ENCODE results near the gene DYRK4. TPM values are rescaled to one million over a fixed set of nuclear protein-coding genes. Genes with fewer than 3 reads are reported as not detected.

DYRK4 gene
- total RNA-seq, 2 donors from 2014 or later = 18.5 to 34.9 TPM

- no peak overlapping the region for H3K27ac Mint-ChIP-seq
- no peak for ATAC-seq
- DNase-seq (ENCODE audit: low spot score in 2 of 2) = no peak
- no peaks in the 10 kb centered on the region for H3K9me3 Mint-ChIP-seq
- no peaks in the 10 kb centered on the region for H3K36me3 Mint-ChIP-seq
Observed at GRCh38 chr12:4589941-4590340, 27.9 kb downstream of the DYRK4 start.

GRCh38 chr12:4591180-4591687 is 29.2 kb downstream of the DYRK4 start:
- Mint-ChIP-seq H3K36me3 (no peaks in the 10 kb centered on the region), H3K27ac (no peak overlapping the region), H3K9me3 (no peaks in the 10 kb centered on the region)
- no peak for DNase-seq (ENCODE audit: low spot score in 2 of 2)
- no peak for ATAC-seq

- no peaks in the 10 kb centered on the region for H3K9me3 Mint-ChIP-seq
- H3K27ac Mint-ChIP-seq = no peak overlapping the region
- H3K36me3 Mint-ChIP-seq = no peaks in the 10 kb centered on the region
- no peak for DNase-seq (ENCODE audit: low spot score in 2 of 2)
- ATAC-seq = no peak
Observed at GRCh38 chr12:4595881-4596280, 33.9 kb downstream of the DYRK4 start.

- H3K36me3 Mint-ChIP-seq = peaks cover 0 to 6% of the 10 kb centered on the region in 2 donors
- H3K27ac Mint-ChIP-seq = no peak overlapping the region
- no peak for ATAC-seq
- no peaks in the 10 kb centered on the region for H3K9me3 Mint-ChIP-seq
- no peak for DNase-seq (ENCODE audit: low spot score in 2 of 2)
Observed at GRCh38 chr12:4603421-4603820, 41.4 kb downstream of the DYRK4 start.

- DNase-seq (ENCODE audit: low spot score in 2 of 2) (no peak), ATAC-seq (no peak)
- Mint-ChIP-seq H3K9me3 (no peaks in the 10 kb centered on the region), H3K36me3 (peaks cover 0 to 6% of the 10 kb centered on the region in 2 donors), H3K27ac (no peak overlapping the region)
Observed at GRCh38 chr12:4603946-4604345, 41.9 kb downstream of the DYRK4 start.

- H3K36me3 Mint-ChIP-seq = peaks cover 0 to 6% of the 10 kb centered on the region in 2 donors
- no peaks in the 10 kb centered on the region for H3K9me3 Mint-ChIP-seq
- DNase-seq (ENCODE audit: low spot score in 2 of 2) = peak; percentile 81 to 85
- H3K27ac Mint-ChIP-seq = peak overlapping the region; percentile 87 to 90
- peak; percentile 94 to 97 for ATAC-seq
Observed at GRCh38 chr12:4604684-4605193, 42.7 kb downstream of the DYRK4 start.

- Mint-ChIP-seq H3K36me3 (peaks cover 0 to 6% of the 10 kb centered on the region in 2 donors), H3K27ac (peak overlapping the region in 1 of 2 donors; percentile 44), H3K9me3 (no peaks in the 10 kb centered on the region)
- DNase-seq (ENCODE audit: low spot score in 2 of 2) (no peak), ATAC-seq (no peak)
Observed at GRCh38 chr12:4607056-4607455, 45.0 kb downstream of the DYRK4 start.

GRCh38 chr12:4609071-4609470 is 47.1 kb downstream of the DYRK4 start:
- DNase-seq (ENCODE audit: low spot score in 2 of 2) (no peak), ATAC-seq (no peak)
- no peak overlapping the region for H3K27ac Mint-ChIP-seq
- H3K9me3 Mint-ChIP-seq = no peaks in the 10 kb centered on the region
- peaks cover 0 to 6% of the 10 kb centered on the region in 2 donors for H3K36me3 Mint-ChIP-seq

GRCh38 chr12:4610481-4610880 is 48.5 kb downstream of the DYRK4 start:
- DNase-seq (ENCODE audit: low spot score in 2 of 2) (no peak), ATAC-seq (no peak)
- Mint-ChIP-seq H3K9me3 (no peaks in the 10 kb centered on the region), H3K36me3 (no peaks in the 10 kb centered on the region), H3K27ac (no peak overlapping the region)

- ATAC-seq (no peak), DNase-seq (ENCODE audit: low spot score in 2 of 2) (no peak)
- H3K27ac Mint-ChIP-seq = no peak overlapping the region
- no peaks in the 10 kb centered on the region for H3K9me3 Mint-ChIP-seq
- H3K36me3 Mint-ChIP-seq = no peaks in the 10 kb centered on the region
Observed at GRCh38 chr12:4615667-4616066, 53.7 kb downstream of the DYRK4 start.

GRCh38 chr12:4621511-4621910 is 59.5 kb downstream of the DYRK4 start:
- no peak for DNase-seq (ENCODE audit: low spot score in 2 of 2)
- Mint-ChIP-seq H3K9me3 (no peaks in the 10 kb centered on the region), H3K27ac (no peak overlapping the region), H3K36me3 (no peaks in the 10 kb centered on the region)
- no peak for ATAC-seq

- no peak for DNase-seq (ENCODE audit: low spot score in 2 of 2)
- no peak overlapping the region for H3K27ac Mint-ChIP-seq
- no peaks in the 10 kb centered on the region for H3K9me3 Mint-ChIP-seq
- no peaks in the 10 kb centered on the region for H3K36me3 Mint-ChIP-seq
- ATAC-seq = no peak
Observed at GRCh38 chr12:4626543-4626942, 64.5 kb downstream of the DYRK4 start.

GRCh38 chr12:4628406-4628805 is 66.4 kb downstream of the DYRK4 start:
- H3K9me3 Mint-ChIP-seq = no peaks in the 10 kb centered on the region
- no peaks in the 10 kb centered on the region for H3K36me3 Mint-ChIP-seq
- H3K27ac Mint-ChIP-seq = peak overlapping the region in 1 of 2 donors; percentile 51
- no peak for DNase-seq (ENCODE audit: low spot score in 2 of 2)
- no peak for ATAC-seq

GRCh38 chr12:4630262-4630661 is 68.3 kb downstream of the DYRK4 start:
- DNase-seq (ENCODE audit: low spot score in 2 of 2) (no peak), ATAC-seq (no peak)
- H3K36me3 Mint-ChIP-seq = no peaks in the 10 kb centered on the region
- no peak overlapping the region for H3K27ac Mint-ChIP-seq
- no peaks in the 10 kb centered on the region for H3K9me3 Mint-ChIP-seq

GRCh38 chr12:4643747-4644146 is 81.7 kb downstream of the DYRK4 start:
- Mint-ChIP-seq H3K36me3 (peaks cover 0 to 3% of the 10 kb centered on the region in 2 donors), H3K27ac (no peak overlapping the region), H3K9me3 (no peaks in the 10 kb centered on the region)
- ATAC-seq (no peak), DNase-seq (ENCODE audit: low spot score in 2 of 2) (no peak)

- Mint-ChIP-seq H3K27ac (no peak overlapping the region), H3K36me3 (peaks cover 8 to 16% of the 10 kb centered on the region in 2 donors), H3K9me3 (no peaks in the 10 kb centered on the region)
- no peak for ATAC-seq
- DNase-seq (ENCODE audit: low spot score in 2 of 2) = no peak
Observed at GRCh38 chr12:4645023-4645422, 83.0 kb downstream of the DYRK4 start.

GRCh38 chr12:4648104-4648500 is 86.1 kb downstream of the DYRK4 start:
- Mint-ChIP-seq H3K36me3 (peaks cover 8 to 16% of the 10 kb centered on the region in 2 donors), H3K27ac (peak overlapping the region in 1 of 2 donors; percentile 99), H3K9me3 (no peaks in the 10 kb centered on the region)
- DNase-seq (ENCODE audit: low spot score in 2 of 2) (no peak), ATAC-seq (peak in 1 of 2 donors; percentile 1)

- Mint-ChIP-seq H3K27ac (peak within 1 kb of the TSS; percentile 78 to 99), H3K9me3 (no peaks in the 10 kb centered on the region), H3K36me3 (peaks cover 8 to 16% of the 10 kb centered on the region in 2 donors)
- DNase-seq (ENCODE audit: low spot score in 2 of 2) (peak; percentile 72 to 82), ATAC-seq (peak; percentile 91 to 96)
Observed at GRCh38 chr12:4648501-4649357, 86.7 kb downstream of the DYRK4 start, which contains the start of the genes AKAP3 and NDUFA9. Gene AKAP3, minus strand, starts transcription at chr12:4649051. Its CDS starts 10,855 bp downstream, at chr12:4638196. Gene NDUFA9, plus strand, starts transcription at chr12:4649114. Its CDS starts 13 bp downstream, at chr12:4649127.

Measured in activated naive CD4-positive, alpha-beta T cell treated with anti-CD3 and anti-CD28 coated beads, Interleukin-2, amount 50 U/mL, for 72 hours (primary cell).